Fibroblast of peridontal ligament (primary cell): ENCODE results near the gene MYO7B.
"Not testable (repeated sequence)": the region's sequence is repeated elsewhere in the genome, so short reads cannot be mapped to it uniquely, and the experiment has no call there.

Source experiments
- DNase-seq: peaks from one replicate; pipeline ENCODE4 v3.0.0-alpha.2; 2010; ENCODE audit errors: extremely low read depth

MYO7B gene

DNA sequence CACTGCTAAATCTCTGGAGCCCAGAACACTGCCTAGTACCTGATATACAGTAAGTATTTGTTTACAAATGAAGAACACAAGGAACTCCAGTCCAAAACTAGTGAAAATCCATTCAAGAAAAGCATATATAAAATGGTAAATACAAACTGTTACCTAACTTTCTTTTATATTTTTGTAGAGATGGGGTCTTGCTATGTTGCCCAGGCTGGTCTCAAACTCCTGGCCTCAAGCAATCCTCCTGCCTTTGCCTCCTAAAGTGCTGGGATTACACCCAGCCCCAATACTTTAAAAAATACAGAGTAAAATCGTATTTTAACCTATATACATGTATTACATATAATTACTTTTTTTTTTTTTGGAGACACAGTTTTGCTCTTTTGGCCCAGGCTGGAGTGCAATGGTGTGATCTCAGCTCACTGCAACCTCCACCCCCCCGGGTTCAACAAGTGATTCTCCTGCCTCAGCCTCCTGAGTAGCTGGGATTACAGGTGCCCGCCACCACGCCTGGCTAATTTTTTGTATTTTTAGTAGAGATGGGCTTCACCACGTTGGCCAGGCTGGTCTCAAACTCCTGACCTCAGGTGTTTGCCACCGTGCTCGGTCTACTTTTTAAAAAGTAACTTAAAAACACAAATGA is 11.2 kb upstream of the MYO7B start:
- not testable (repeated sequence) for DNase-seq

DNA sequence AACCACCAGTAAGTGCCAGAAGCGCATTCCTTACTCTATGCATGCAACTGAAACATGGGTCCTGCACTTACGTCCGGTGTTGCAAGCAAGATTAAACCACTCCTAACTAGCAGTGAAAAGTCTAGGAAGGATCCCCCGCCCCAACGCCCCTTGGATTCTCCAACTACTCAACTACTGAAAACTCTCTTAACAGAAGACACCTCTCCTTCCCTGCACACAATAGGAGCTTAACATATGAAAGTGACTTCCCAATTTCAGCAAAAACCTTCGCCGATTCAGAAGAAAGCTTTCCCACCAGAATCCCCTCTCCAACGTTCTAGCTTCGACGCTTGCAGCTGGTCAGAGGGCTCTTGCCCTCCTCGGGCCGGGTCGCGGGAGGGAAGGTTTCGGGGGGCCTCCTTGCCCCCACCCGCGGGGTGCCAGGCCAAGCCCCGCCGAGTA is 9.8 kb upstream of the MYO7B start:
- peak; percentile 70 for DNase-seq

DNA sequence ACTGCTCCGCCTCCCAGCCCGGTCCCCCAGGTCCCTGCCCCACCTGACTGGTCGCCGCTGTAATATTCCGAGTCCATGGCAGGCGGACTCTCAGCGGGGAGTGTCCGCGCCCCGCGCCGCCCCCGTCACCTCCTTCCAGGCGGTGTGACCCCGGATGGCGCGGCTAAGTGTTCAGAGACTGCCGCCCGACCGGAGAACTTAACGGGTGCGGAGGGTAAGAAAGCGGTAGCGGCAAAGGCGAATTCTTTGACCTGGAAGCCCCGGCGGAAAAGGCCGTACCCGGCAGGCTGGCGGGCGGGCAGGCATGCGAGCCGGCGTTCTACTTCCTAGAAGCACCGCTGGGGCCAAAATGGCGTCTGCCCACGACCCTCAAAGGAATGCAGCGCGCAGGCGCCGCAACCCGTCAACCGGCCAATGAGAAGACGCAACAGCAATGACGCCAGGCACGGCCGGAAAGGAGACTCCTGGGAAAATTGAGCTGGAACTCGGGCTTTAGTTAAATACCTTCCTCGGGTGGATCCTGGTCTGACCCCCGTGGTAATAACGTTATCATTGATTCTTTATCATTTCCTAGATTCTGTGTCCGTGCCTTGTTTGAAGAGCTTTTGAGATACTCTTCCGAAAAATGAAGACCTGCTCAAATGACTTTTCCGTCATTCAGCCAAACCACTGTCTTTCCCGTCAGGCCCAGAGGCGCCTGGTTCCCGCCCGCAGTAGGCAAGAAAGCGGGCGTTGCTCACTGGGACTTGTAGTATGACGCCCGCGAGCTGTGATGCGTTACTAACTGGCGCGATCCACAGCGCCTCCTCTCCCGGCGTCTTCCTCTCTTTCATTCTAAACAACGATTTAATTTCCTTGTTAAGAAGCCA is 9.1 kb upstream of the MYO7B start, which contains the start of gene IWS1:
Gene IWS1 (minus strand): TSS at position 358 of the 869 bp plus-strand sequence. CDS start 281 bp downstream, at position 77.
- DNase-seq, result peak; percentile 97

DNA sequence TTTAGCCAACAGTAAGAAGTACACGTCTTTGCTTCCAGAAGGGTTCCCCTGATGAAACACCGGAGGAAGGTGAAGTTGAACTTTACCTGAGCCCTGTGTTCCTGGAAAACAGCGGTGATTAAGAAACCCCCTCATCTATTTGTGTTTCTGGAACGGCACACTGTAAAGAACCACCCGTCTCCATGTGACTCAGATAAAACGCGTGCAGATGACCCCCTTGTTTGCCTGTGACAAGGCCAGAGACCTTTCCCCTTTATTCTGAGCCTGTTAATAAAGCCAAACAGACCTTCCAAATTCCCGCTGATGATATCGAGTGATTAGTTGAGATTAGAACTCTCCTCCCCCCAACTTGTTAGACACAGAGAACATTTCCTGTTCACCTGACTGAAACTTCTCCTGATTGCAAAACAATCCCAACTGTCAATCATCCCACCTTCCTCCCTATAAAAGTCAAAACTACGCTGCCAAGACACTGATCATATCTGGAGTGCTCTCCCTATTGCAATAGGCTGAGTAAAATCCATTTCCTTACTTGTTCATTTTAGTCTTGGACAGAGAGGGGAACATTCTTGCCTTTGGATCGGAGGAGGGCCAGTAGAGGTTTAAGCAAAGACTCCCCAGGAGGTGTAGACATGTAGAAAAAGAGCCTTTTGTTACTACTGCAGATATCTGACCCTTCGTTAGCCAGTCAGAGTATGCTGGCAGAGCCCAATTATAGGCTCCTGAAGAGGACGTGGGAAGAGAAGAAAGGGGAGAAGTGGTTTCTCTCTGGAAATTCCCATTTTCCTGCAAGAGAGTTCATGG is 8.3 kb upstream of the MYO7B start:
- no peak for DNase-seq

DNA sequence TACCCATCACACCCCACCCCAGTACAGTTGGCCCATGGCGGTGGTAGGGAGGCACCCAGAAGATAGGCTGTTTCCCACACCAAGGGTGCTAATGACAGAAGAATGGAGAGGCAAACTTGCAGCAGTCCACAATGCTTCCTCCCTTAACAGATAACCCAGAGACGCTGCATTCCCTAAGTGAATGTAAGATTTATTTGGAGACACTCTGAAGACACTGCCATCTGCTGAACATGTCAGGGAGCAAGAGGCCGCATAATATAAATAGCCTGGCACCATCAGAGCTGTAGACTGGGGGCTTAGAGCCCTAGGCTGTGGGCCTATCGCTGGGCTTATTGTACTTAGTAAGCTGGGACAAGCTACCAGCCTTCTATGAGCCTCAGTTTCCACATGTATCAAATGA is 7.0 kb upstream of the MYO7B start:
- no peak for DNase-seq

DNA sequence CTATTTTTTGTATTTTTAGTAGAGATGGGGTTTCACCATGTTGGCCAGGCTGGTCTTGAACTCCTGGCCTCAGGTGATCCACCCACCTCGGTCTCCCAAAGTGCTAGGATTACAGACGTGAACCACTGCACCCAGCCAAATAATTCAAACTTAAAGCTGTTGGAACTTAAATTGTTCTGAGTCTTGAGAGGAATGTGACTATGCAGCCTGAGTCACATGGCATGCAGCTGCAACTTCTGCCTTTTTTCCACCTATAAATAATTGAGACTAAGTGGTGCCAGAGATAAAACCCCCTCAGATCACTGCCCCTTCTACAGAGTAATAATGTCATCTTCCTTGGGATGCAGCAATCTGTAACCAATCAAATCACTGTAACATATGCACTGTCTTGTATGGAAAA is 6.1 kb upstream of the MYO7B start:
- not testable (repeated sequence) for DNase-seq

DNA sequence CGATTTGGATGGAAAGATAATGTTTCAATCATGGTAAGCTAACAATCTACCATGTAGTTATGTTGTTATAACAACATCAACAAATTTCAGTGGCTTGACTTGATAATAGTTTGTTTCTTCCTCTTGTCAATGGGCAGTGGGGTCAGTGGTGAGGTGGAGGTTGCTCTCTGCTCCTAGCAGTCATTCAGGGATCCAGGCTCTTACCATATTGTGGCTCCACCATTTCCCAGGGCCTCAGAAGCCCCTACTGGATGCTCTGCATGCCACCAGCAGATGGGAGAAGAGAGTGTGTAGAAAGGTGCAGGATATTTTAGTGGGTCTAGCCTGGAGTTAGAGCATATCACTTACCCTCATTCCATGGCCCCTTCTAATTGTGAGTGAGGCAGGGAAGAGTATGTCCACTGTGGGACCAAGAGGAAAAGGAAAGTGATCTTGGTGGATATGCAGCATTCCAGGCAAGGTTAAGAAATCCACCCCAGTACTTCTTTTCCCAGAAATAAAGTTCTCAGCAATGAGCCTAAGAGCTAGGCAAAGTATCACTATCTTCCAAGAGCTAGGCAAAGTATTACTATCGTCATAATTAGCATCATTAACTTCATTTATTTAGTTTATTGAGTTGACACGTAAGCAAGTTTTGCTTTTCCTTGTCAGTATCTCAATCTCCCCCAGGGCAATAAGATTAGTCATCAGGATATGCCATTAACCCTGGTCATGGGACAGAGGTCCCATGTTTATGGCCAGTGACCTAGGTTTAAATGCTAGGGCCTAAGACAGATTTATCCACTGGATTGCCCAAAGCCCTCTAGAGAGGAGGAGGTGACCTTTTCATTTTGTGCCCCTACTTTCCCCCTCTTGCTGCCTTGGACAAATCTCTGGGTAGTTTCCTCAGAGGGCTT is 5.0 kb upstream of the MYO7B start:
- no peak for DNase-seq

DNA sequence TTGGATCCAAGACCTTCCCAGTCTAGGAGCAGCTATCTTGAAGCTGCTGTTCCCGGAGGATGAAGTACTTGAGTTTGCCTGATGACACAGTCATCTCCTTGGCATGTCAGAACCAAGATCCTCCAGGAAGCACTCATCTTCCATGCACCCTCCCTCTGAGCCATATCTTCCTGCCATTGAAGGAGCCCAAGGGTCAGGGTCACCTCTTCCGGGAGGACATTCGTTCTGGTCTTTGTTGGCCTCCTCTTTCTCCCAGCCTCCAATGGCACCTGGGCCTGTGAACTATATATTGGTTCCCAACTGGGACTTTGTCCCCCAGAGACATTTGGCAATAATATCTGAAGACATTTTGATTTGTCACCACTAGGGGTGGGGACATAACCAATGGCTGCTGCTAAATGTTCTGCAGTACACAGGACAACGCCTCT is 4.2 kb upstream of the MYO7B start:
- no peak for DNase-seq

DNA sequence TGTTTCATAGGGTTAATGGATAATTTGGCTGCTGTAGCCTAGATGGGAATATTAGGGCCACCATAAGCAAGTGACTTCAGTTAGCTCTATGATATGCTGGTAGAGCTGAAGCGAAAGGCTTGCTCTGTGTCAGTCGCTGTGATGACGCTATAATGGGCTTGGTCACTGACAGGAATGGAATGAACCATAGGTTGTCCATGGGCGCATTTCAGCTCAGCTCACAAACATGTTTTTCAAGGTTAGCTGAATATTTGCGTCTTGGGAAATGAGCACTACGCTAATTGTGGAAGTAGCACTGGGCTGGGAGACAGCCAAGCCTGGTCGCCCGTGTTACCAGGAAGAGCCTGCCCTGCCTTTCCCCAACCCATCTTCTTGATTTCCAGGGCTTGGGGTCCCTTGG is 3.2 kb upstream of the MYO7B start:
- no peak for DNase-seq

DNA sequence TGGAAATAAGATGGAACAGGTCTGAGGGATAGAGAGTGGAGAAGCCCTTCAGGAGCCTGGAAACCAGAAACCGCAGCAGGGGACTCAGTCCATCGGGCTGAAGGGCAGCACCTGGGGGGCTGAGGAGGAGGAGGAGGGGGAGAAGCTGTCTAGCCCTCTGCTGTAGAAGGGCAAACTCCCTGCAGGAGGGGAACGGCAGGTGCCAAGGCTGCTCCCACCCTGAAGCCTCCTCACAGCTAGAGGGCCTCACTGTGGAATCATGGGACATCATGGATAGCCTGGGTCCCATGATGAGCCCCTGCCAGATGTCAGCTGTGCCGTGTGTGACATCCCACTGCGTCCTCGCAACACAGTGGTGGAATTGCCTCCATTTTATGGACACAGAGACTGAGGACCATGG is 435 bp downstream of the MYO7B start:
- DNase-seq, result no peak

DNA sequence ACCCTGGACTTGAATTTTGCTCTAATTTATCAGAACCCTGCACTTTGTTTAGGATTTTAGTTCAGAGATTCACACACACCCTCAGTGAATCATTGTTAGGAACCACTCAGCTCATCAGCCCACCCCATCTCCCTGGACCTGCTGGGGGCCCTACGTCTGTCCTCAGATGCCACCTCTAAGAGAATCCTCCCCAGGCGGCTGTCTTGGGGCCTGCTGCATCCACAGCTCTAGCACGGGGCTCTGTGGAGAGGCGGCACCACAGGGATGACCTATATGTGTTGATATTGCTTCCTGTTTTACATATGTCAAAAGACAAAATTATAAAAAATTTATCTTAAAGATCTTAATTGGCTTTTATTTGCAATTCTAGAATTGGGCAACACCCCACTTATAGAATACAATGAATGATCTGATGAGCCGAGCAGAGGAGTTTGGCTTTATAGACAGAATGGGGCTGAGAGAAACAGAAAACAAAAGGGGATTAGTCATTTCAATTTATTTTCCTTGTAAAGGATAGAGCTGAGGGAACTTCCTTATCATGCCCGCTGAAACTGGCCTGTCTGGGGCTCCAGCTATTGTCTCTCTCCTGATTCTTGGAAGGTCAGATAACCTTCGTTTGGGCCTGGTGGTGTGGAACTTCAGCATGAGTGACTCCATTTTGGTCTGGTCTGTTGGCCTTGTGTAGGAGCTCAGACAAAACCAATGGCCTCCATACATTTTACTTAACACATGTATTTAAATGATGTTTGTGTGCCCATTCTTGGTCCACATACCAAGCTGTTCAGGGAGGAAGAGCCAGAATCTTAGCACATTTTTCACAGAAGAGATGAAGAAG is 1.4 kb downstream of the MYO7B start:
- DNase-seq, result no peak

DNA sequence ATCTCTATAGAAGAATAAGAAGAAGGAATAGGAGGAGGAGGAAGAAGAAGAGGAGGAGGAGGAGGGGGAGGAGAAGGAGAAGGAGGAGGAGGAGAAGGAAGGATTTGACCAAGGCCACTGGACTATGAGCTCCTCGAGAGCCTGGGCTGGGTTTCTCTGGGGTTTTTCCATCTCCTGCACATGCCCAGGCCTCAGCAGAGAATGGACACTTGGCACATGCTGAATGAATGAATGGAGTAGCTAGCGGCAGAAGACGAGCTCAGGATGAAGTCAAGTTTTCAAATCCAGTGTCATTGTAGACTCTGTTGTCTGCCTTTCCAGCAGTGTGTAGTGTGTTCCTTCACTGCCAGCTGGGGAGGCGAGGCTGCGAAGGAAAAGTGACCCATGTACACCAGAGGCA is 2.2 kb downstream of the MYO7B start:
- no peak for DNase-seq

DNA sequence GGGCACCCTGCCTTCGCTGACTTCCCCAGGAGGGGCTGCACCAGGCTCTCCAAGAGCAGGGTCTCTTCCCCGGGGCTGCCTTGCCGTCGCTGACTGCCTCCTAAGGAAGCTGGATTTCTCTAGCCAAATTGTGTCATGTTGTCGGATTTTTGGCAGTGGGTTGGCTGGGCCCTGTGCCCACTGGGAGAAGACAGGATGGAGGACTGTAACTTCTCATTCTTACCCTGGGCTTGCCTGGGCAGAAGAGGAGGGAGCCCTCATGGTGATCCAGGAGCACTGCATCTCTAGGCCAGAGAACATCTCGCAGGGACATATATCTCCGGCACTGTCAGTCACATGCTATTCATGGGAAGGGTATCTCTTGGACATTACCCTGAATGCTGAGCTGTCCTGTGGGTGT is 6.3 kb downstream of the MYO7B start:
- DNase-seq, result no peak

DNA sequence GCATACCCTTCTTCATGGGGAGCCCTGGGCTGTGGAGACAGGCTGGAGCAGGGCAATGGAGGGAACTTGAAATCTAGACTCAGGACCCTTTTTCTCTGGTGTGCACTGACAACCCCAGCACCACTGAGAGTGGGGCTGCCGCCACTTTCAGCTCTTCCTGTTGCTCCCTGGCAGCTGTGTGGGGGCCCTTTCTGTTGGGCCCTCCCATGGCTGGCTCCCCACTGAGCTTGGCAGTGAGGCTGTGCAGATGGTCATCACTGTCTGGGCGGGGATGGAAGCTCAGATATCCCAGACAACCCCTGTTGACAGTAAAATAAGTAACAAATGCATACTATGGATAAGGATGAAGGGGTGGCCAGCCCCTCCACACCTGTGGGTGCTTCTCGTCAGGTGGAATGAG is 6.7 kb downstream of the MYO7B start:
- DNase-seq, result no peak

DNA sequence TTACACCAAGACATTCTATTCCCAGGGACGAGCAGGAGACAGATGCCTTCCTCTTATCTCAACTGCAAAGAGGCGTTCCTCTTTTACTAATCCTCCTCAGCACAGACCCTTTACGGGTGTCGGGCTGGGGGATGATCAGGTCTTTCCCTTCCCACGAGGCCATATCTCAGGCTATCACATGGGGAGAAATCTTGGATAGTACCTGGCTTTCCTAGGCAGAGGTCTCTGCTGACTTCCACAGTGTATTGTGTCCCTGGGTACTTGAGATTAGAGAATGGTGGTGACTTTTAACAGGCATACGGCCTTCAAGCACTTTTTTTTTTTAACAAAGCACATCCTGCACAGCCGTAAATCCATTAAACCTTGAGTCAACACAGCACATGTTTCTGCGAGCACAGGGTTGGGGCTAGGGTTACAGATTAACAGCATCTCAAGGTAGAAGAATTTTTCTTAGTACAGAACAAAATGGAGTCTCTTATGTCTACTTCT is 7.6 kb downstream of the MYO7B start:
- not testable (repeated sequence) for DNase-seq

DNA sequence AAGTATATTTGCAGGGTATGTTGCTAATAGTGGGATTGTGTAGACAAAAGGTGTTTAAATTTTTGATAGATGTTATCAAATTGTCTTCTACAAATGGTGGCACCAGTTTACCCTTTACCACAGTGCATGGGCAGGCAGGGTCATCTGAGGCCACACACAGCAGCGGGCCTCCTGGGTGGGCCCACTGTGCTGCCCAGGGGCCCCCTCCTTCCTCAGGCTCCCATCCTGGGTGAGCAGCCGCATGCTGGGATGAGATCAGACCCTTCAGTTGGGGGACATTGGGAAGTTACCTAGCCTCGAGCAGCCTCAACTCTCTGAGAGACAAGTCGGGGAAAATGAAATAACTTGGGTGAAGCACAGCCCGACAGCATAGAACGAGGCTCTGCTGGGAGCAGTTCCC is 9.7 kb downstream of the MYO7B start:
- DNase-seq, result no peak

DNA sequence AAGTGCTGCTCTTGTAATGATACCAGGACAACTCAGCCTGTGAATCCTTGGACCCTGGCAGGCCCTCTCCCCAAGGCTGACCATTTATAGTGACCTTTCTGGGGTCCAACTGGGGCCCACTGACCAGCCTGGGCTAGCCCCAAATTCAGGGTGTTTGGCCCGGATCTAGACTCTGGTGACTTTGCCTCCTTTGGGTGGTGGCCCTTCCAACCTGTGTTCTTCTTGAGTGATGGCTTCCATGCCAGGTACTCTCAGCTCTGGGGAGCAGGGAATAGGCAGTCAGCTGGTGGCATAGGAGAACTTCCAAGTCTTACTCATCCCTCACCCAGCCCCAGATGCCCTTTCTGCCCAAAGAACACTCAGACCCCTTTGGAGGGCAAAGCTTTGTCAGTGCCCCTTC is 10.3 kb downstream of the MYO7B start:
- no peak for DNase-seq

DNA sequence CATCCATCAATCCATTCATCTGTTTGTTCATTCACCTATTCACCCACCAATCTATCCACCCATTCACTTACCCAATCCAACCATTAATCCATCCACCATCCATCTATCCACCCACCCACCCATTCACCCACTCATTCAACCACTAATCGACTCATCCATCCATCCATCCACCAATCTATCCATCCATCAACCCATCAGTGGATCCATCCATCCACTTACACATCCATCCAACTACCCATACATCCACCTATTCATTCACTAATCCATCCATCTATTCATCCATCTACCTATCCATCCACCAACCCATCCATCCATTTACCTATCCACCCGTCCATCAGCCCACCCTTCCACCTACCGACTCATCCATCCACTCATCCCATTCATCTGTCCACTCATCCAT is 11.3 kb downstream of the MYO7B start:
- no peak for DNase-seq

DNA sequence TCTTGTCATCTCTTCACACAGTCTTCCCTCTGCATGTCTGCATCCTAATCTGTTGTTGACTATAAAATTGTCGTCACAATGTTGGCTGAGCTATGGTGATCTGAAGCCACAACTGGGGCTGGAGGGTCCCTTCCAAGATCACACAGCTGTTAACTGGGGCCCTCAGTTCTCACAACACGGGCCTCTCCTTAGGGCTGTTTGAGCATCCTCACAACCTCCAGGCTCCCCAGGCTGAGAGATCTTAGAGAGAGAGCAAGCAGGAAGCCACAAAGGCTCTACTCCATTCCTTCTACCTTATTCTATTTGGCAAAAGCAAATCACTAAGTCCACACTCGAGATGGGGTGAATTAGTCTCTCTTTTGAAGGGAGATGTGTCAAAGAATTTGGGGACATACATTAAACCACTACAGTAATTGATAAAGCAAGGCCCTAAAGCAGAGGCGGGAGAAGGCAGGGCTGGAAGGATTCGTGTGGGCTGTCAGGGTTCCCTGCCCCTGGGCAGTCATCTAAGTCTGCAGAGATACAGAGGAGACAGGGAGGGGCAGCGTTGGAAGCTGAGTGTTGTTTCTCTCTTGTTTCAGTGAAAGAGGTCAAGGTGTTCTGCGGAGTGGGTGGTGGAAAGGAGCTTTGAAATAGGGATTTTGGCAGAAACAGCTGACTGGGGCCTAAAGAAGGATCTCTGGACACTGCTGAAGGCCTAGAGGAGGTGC is 15.9 kb downstream of the MYO7B start:
- DNase-seq, result no peak

DNA sequence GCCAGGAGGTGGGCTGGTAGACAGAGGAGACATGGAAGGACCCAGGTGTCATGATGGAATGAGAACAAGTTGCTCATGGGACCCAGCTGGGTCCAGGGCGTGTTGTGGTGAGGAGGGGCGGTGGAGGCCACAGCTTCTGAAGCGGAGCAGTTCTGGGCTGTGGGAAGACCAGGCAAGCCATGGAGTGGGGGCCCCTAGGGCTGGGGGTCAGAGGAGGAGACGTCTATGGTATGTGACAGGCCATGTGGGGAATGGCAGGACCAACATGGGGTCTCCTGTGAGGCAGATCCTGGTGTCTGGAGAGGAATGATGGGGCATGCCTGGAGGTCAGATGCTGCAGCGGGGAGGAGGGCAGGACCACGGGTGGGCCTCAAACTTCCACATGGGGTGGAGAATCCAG is 16.9 kb downstream of the MYO7B start:
- DNase-seq, result no peak
